HepG2 (cell line): ENCODE data around the gene CPAMD8. TPM values are rescaled to one million over a fixed set of nuclear protein-coding genes. Genes with fewer than 3 reads are reported as not detected.
A peak's percentile ranks its signal among the peaks of the same experiment; 100 is the strongest.

Source experiments
- ATAC-seq: fragments of 200-7000 bp; cut with Tn5 transposase; 3 replicates; pipeline ENCODE4 v1.9.1; 2020; ENCODE audit warnings: mild to moderate bottlenecking, moderate library complexity
- BruUV-seq: library from RNA; stranded (reverse); fragments of 400-500 nt; replicated peaks from 2 replicates; lab custom pipeline; 2021; lab: Mats Ljungman, UMichigan
- CTCF ChIA-PET: fragments of 300-600 bp; formaldehyde crosslinking; extraction: SDS; loops from one replicate; lab custom pipeline; 2021; ENCODE audit warnings: low total read pairs, inconsistent platforms, low intra/inter-chr PET ratio; lab: Yijun Ruan, JAX
- POLR2A ChIA-PET: fragments of 350-600 bp; sonication (Branson Sonifier 250); formaldehyde crosslinking; loops from one replicate; lab custom pipeline; 2020; ENCODE audit warnings: antibody characterized with exemption, inconsistent platforms; lab: Yijun Ruan, JAX
- DNase-seq: peaks from one replicate; pipeline ENCODE4 v3.0.0-alpha.2; 2015; ENCODE audit warnings: low spot score
- FAIRE-seq: peaks from 3 replicates; lab custom pipeline; 2011; peaks lifted over from hg19 to GRCh38; lab: Jason Lieb, UNC
- H2AFZ ChIP-seq: one replicate; pipeline ENCODE4 v1.6.1; 2011; ENCODE audit warnings: low read length, inconsistent platforms
- H3K27ac ChIP-seq: fragments of 300-600 bp; 3 replicates; pipeline ENCODE4 v1.8.0; 2011; ENCODE audit warnings: mixed run types, mild to moderate bottlenecking, mixed read lengths, low read length, inconsistent platforms; ENCODE audit not compliant: insufficient read depth; ENCODE audit errors: extremely low read length
- H3K27me3 ChIP-seq, 2 experiments: fragments of 200-600 bp in 1 of 2; 2 replicates in 1 of 2; 3 replicates in 1 of 2; pipeline versions ENCODE4 v1.6.0 to v1.8.0; 2011; ENCODE audit warnings: low read length in 2 of 2, mild to moderate bottlenecking in 2 of 2, moderate library complexity in 2 of 2, inconsistent platforms in 1 of 2; ENCODE audit not compliant: insufficient read depth in 2 of 2, control insufficient read depth in 1 of 2
- H3K36me3 ChIP-seq, 2 experiments: fragments of 200-600 bp in 1 of 2; replicated peaks in 1 of 2; 2 replicates in 1 of 2; 3 replicates in 1 of 2; pipeline versions ENCODE4 v1.5.1 to v1.8.0; 2011; ENCODE audit warnings: low read length in 2 of 2, inconsistent platforms in 1 of 2; ENCODE audit not compliant: insufficient read depth in 2 of 2, control insufficient read depth in 1 of 2
- H3K4me1 ChIP-seq: 2 replicates; pipeline ENCODE4 v1.5.1; 2012; ENCODE audit warnings: low read length, inconsistent platforms; ENCODE audit not compliant: insufficient read depth
- H3K4me2 ChIP-seq: 2 replicates; pipeline ENCODE4 v1.6.0; 2011; ENCODE audit warnings: low read depth, low read length, inconsistent platforms
- H3K4me3 ChIP-seq, 3 experiments: fragments of 200-600 bp in 1 of 3; sonication (generic), shearing (Covaris generic) in 1 of 3; replicated peaks in 1 of 3; 2 replicates each; pipeline ENCODE4 v1.5.1; 2011 to 2016; ENCODE audit warnings: low read length in 3 of 3, inconsistent platforms in 2 of 3, low read depth in 2 of 3, mild to moderate bottlenecking in 2 of 3, control low read depth in 1 of 3, mixed read lengths in 1 of 3; ENCODE audit not compliant: insufficient read depth in 1 of 3
- H3K79me2 ChIP-seq: one replicate; pipeline ENCODE4 v1.6.1; 2011; ENCODE audit warnings: low read length, inconsistent platforms; ENCODE audit not compliant: insufficient read depth
- H3K9ac ChIP-seq: 2 replicates; pipeline ENCODE4 v1.6.0; 2011; ENCODE audit warnings: mild to moderate bottlenecking, low read depth, low read length, inconsistent platforms; ENCODE audit not compliant: insufficient read depth
- H3K9me3 ChIP-seq: 2 replicates; pipeline ENCODE4 v1.5.1; 2012; ENCODE audit warnings: mild to moderate bottlenecking, low read length
- H4K20me1 ChIP-seq: 2 replicates; pipeline ENCODE4 v1.6.0; 2011; ENCODE audit warnings: inconsistent platforms, mild to moderate bottlenecking, low read length, moderate library complexity; ENCODE audit not compliant: insufficient read depth
- ARNT2 ChIP-seq: sonication (generic); formaldehyde crosslinking; IDR thresholded peaks from 2 replicates; pipeline ENCODE4 v1.8.0; 2022; ENCODE audit warnings: mild to moderate bottlenecking, low read depth, missing genetic modification reagents, moderate library complexity
- CTCF ChIP-seq: sonication (generic); formaldehyde crosslinking; IDR thresholded peaks from 2 replicates; pipeline ENCODE4 v1.5.0; 2020; ENCODE audit warnings: mild to moderate bottlenecking, missing genetic modification reagents, moderate library complexity
- HNF4G ChIP-seq, 2 experiments: sonication (generic) in 1 of 2; formaldehyde crosslinking in 1 of 2; IDR thresholded peaks; 2 replicates each; pipeline versions ENCODE4 v1.4.0 to v1.6.1; 2011 to 2020; ENCODE audit warnings: borderline replicate concordance in 2 of 2, low read depth in 2 of 2, mild to moderate bottlenecking in 2 of 2, low read length in 1 of 2, missing genetic modification reagents in 1 of 2, moderate library complexity in 1 of 2
- IKZF4 ChIP-seq: sonication (generic); formaldehyde crosslinking; IDR thresholded peaks from 2 replicates; pipeline ENCODE4 v1.5.1; 2020; ENCODE audit warnings: borderline replicate concordance, mild to moderate bottlenecking, low read depth, missing genetic modification reagents; ENCODE audit errors: not compliant biosample characterization
- IRF1 ChIP-seq: sonication (generic); formaldehyde crosslinking; IDR thresholded peaks from 2 replicates; pipeline ENCODE4 v1.4.0; 2020; ENCODE audit warnings: low read depth, mild to moderate bottlenecking, missing genetic modification reagents
- MATR3 ChIP-seq: sonication (generic); formaldehyde crosslinking; IDR thresholded peaks from 2 replicates; pipeline ENCODE4 v1.4.0; 2020; ENCODE audit warnings: missing genetic modification reagents
- PTBP1 ChIP-seq: fragments of 200-400 bp; formaldehyde crosslinking; IDR thresholded peaks from 2 replicates; pipeline ENCODE4 v1.6.1; 2018; ENCODE audit warnings: low read length, low read depth; ENCODE audit not compliant: poor library complexity, severe bottlenecking
- SMC3 ChIP-seq: IDR thresholded peaks from 2 replicates; pipeline ENCODE4 v1.6.1; 2011; ENCODE audit warnings: low read length, improper control_type of control experiment
- SOX6 ChIP-seq, 2 experiments: fragments of 450-650 bp in 1 of 2; sonication (generic) in 1 of 2; formaldehyde crosslinking in 1 of 2; IDR thresholded peaks; 2 replicates each; pipeline versions ENCODE4 v1.4.0 to v1.6.1; 2017 to 2020; ENCODE audit warnings: antibody characterized with exemption in 1 of 2, mild to moderate bottlenecking in 1 of 2, missing genetic modification reagents in 1 of 2
- SSRP1 ChIP-seq: IDR thresholded peaks from 2 replicates; pipeline ENCODE4 v1.6.1; 2016; ENCODE audit warnings: control low read depth
- TEAD2 ChIP-seq: sonication (generic); formaldehyde crosslinking; IDR thresholded peaks from 2 replicates; pipeline ENCODE4 v1.9.0; 2021; ENCODE audit warnings: missing genetic modification reagents
- ZNF432 ChIP-seq: sonication (generic); formaldehyde crosslinking; IDR thresholded peaks from 2 replicates; pipeline ENCODE4 v1.5.0; 2020; ENCODE audit warnings: missing genetic modification reagents, mild to moderate bottlenecking, borderline replicate concordance
- ZNF484 ChIP-seq: sonication (generic); formaldehyde crosslinking; IDR thresholded peaks from 2 replicates; pipeline ENCODE4 v1.5.1; 2020; ENCODE audit warnings: mild to moderate bottlenecking, low read depth, missing genetic modification reagents, borderline replicate concordance
- WGBS: methylation state at CpG from one replicate; pipeline ENCODE4 v1.1.6; 2017; ENCODE audit warnings: low lambda C conversion rate; 5-methylcytosine and 5-hydroxymethylcytosine counted together
- in situ Hi-C: cut with HindIII; loops from 2 replicates; pipeline ENCODE4 v1.10.0; 2017; ENCODE audit warnings: low pct_unique_long_range_greater_than_20kb; ENCODE audit not compliant: extremely low pct_ligation_motif_present
- intact Hi-C: fragments of 100-400 bp; cut with micrococcal nuclease; formaldehyde crosslinking; loops from one replicate; pipeline ENCODE4 v1.10.0; 2022; ENCODE audit not compliant: unreplicated experiment
- polyA plus RNA-seq, 8 experiments: library from polyadenylated mRNA; depleted of rRNA in 3 of 8; stranded (reverse) in 7 of 8; unstranded in 1 of 8; fragments of >200 nt; fragmentation: Illumina TruSeq in 4 of 8; extraction: Trizol in 4 of 8; gene quantifications; 2 replicates each; pipeline versions ENCODE4 v1.2.1 to v1.2.3, GENCODE V29; 2011 to 2016; ENCODE audit warnings: low read depth in 4 of 8, missing spikeins in 1 of 8, mixed read lengths in 1 of 8; ENCODE audit not compliant: insufficient read depth in 1 of 8
- total RNA-seq, 5 experiments: library from RNA; depleted of rRNA; stranded (reverse); fragments of >200 nt; fragmentation: Illumina TruSeq; extraction: Trizol; gene quantifications; 2 replicates each; pipeline ENCODE4 v1.2.3, GENCODE V29; 2016; ENCODE audit warnings: low read depth in 1 of 5
- TF ChIP-seq, protein P1 (sequence below): IDR thresholded peaks from 2 replicates; pipeline ENCODE4 v1.6.1; 2016; ENCODE audit warnings: low read depth, control low read depth
- TF ChIP-seq, protein P2 (sequence below): sonication (generic); formaldehyde crosslinking; IDR thresholded peaks from 2 replicates; pipeline ENCODE4 v1.5.0; 2020; ENCODE audit warnings: mild to moderate bottlenecking, low read depth, missing genetic modification reagents, borderline replicate concordance
- TF ChIP-seq, protein P3 (sequence below): sonication (generic); formaldehyde crosslinking; IDR thresholded peaks from 2 replicates; pipeline ENCODE4 v1.8.0; 2022; ENCODE audit warnings: mild to moderate bottlenecking, missing genetic modification reagents, borderline replicate concordance

The CPAMD8 gene
- total and polyA plus RNA-seq, 2 of the 13 experiments (the other 11 are each of a cell fraction or from before 2014, with no cell fraction given) = 0.29 to 0.34 TPM

GRCh38 chr19:17052439-17052838 is 25.8 kb upstream of the CPAMD8 start:
- no peaks in the 10 kb centered on the region for H3K9me3 ChIP-seq
- POLR2A ChIA-PET = no interaction called here
- no peak overlapping the region for H3K27ac ChIP-seq
- H2AFZ ChIP-seq = no peak overlapping the region
- CTCF ChIA-PET = interaction anchor here (0.9 to 1.5 kb wide), 3 partner anchors 274 to 338 kb away, joined by 3 to 15 read pairs (median 6); no protein-coding TSS in a partner anchor
- BruUV-seq = no TSS peak
- in situ Hi-C loops (loop anchor here (10.0 kb wide), 1 partner anchor 278 kb away; no protein-coding TSS in a partner anchor), intact Hi-C loops (loop anchor here (5.0 kb wide), 1 partner anchor 280 kb away; no protein-coding TSS in a partner anchor)
- DNase-seq (no peak), FAIRE-seq (peak; percentile 46), ATAC-seq (peak; percentile 68)
- no peaks in the 10 kb centered on the region; a peak in 1 of 5 replicates for H3K27me3 ChIP-seq
- H3K79me2 ChIP-seq = no peaks in the 10 kb centered on the region
- H3K4me1 ChIP-seq = no peaks in the 10 kb centered on the region
- 78% methylated on average over 8 of the region's 8 CpGs for WGBS
- H3K9ac ChIP-seq = no peak overlapping the region
- H3K36me3 ChIP-seq = peaks cover 15 to 47% of the 10 kb centered on the region in 2 experiments
- no peak overlapping the region for H3K4me2 ChIP-seq
- H4K20me1 ChIP-seq = no peaks in the 10 kb centered on the region
- no peak overlapping the region for H3K4me3 ChIP-seq
- TF ChIP-seq PTBP1 (no peak), IRF1 (CRISPR knock-in tag) (no peak), MATR3 (CRISPR knock-in tag) (no peak), ZNF432 (CRISPR knock-in tag) (no peak), IKZF4 (no peak), ARNT2 (CRISPR knock-in tag) (no peak), SMC3 (peak; percentile 62; the same call in 1 of the 2 replicates), TEAD2 (CRISPR knock-in tag) (no peak), CTCF (CRISPR knock-in tag) (peak; percentile 66), SSRP1 (no peak), SOX6 (IDR thresholded peaks at IDR 0.05) (no peak), SOX6 (CRISPR knock-in tag; IDR thresholded peaks at IDR 0.05) (no peak), ZNF484 (CRISPR knock-in tag) (no peak), HNF4G (IDR thresholded peaks at IDR 0.05; ENCODE audit: borderline replicate concordance, low read depth, low read length) (no peak), HNF4G (CRISPR knock-in tag; IDR thresholded peaks at IDR 0.05; ENCODE audit: borderline replicate concordance, low read depth) (no peak)
- TF ChIP-seq, protein P1, sequence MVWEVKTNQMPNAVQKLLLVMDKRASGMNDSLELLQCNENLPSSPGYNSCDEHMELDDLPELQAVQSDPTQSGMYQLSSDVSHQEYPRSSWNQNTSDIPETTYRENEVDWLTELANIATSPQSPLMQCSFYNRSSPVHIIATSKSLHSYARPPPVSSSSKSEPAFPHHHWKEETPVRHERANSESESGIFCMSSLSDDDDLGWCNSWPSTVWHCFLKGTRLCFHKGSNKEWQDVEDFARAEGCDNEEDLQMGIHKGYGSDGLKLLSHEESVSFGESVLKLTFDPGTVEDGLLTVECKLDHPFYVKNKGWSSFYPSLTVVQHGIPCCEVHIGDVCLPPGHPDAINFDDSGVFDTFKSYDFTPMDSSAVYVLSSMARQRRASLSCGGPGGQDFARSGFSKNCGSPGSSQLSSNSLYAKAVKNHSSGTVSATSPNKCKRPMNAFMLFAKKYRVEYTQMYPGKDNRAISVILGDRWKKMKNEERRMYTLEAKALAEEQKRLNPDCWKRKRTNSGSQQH (CRISPR knock-in tag) = no peak
- TF ChIP-seq, protein P2, sequence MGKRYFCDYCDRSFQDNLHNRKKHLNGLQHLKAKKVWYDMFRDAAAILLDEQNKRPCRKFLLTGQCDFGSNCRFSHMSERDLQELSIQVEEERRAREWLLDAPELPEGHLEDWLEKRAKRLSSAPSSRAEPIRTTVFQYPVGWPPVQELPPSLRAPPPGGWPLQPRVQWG (CRISPR knock-in tag) = no peak
- TF ChIP-seq, protein P3, sequence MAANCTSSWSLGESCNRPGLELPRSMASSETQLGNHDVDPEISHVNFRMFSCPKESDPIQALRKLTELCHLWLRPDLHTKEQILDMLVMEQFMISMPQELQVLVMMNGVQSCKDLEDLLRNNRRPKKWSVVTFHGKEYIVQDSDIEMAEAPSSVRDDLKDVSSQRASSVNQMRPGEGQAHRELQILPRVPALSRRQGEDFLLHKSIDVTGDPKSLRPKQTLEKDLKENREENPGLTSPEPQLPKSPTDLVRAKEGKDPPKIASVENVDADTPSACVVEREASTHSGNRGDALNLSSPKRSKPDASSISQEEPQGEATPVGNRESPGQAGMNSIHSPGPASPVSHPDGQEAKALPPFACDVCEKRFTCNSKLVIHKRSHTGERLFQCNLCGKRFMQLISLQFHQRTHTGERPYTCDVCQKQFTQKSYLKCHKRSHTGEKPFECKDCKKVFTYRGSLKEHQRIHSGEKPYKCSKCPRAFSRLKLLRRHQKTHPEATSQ = no peak
